Measurements from ENCODE around the gene ADTRP.

Gene ADTRP, protein sequence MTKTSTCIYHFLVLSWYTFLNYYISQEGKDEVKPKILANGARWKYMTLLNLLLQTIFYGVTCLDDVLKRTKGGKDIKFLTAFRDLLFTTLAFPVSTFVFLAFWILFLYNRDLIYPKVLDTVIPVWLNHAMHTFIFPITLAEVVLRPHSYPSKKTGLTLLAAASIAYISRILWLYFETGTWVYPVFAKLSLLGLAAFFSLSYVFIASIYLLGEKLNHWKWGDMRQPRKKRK

DNA sequence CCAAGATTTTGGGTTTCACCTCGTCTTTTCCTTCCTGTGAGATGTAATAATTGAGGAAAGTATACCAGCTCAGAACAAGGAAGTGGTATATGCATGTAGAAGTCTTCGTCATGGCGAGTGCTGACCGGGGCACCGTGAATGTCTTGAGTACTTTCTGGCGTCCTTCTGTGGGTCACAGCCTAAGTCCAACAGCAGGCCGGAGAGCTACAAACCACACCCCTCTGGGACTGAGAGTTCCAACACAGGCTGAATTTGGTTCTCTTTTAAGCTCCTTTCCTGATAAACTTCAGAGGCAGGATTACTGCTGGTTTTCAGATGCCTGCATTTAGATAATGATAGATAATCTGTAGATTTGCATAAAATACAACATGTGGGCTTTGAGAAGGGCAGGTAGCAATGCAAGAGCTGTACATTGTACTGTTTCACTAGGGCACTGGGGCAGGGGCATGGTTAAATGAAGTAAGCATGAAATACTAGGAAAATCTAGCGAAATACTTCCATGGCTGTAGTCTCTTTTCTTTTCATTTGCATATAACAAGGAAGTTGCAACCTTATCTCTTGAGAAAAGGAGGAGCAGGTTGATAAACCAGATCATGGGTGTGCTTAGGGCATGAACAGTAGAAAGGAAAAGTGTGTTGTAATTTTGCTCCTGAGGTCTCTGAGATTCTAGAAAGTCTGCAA, at the start of gene ADTRP:
Gene ADTRP (minus strand): TSS at position 156 of the 681 bp plus-strand sequence. CDS start 44 bp downstream, at position 112.
- no peaks in the 10 kb centered on the region for H3K9me3 Mint-ChIP-seq
- no peak within 1 kb of the TSS for H3K27ac Mint-ChIP-seq
- H3K4me3 Mint-ChIP-seq, result no peak within 1 kb of the TSS
- no peaks in the 10 kb centered on the region for H3K4me1 Mint-ChIP-seq
- H3K36me3 Mint-ChIP-seq, result no peaks in the 10 kb centered on the region
- H3K27me3 Mint-ChIP-seq, result no peaks in the 10 kb centered on the region

- H3K36me3 Mint-ChIP-seq, result no peaks in the 10 kb centered on the region
- no peaks in the 10 kb centered on the region for H3K9me3 Mint-ChIP-seq
- peaks cover 14% of the 10 kb centered on the region for H3K4me1 Mint-ChIP-seq
- no peaks in the 10 kb centered on the region for H3K27me3 Mint-ChIP-seq
- no peak overlapping the region for H3K27ac Mint-ChIP-seq
- no peak overlapping the region for H3K4me3 Mint-ChIP-seq
These were observed 48.2 kb upstream of the ADTRP start for GRCh38 chr6:11826779-11827178.

DNA sequence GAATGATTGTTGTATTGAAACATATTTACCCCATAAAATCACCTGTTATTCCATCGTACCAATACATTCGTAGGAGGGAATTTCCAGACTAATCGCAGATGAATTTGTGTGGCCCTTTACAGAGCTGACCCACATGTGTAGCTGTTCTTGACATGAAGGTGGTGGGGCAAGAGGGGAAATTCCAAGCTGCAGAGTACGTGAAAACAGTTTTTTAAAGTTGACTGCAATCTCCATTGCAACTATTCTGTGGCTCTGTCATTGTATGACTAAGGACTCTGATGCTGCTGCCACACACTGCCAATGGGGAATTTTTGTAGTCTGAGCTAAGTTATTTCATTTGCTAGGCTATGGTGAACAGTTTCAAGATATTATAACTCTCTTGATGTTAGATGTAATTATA, 46.4 kb upstream of the ADTRP start:
- Mint-ChIP-seq H3K27me3 (no peaks in the 10 kb centered on the region), H3K36me3 (no peaks in the 10 kb centered on the region), H3K9me3 (no peaks in the 10 kb centered on the region), H3K4me3 (no peak overlapping the region), H3K27ac (peak overlapping the region; percentile 90), H3K4me1 (peaks cover 15% of the 10 kb centered on the region)

GRCh38 chr6:11822346-11822745, 43.7 kb upstream of the ADTRP start:
- Mint-ChIP-seq H3K27ac (no peak overlapping the region), H3K36me3 (no peaks in the 10 kb centered on the region), H3K27me3 (no peaks in the 10 kb centered on the region), H3K4me1 (peaks cover 15% of the 10 kb centered on the region), H3K4me3 (no peak overlapping the region), H3K9me3 (no peaks in the 10 kb centered on the region)

DNA sequence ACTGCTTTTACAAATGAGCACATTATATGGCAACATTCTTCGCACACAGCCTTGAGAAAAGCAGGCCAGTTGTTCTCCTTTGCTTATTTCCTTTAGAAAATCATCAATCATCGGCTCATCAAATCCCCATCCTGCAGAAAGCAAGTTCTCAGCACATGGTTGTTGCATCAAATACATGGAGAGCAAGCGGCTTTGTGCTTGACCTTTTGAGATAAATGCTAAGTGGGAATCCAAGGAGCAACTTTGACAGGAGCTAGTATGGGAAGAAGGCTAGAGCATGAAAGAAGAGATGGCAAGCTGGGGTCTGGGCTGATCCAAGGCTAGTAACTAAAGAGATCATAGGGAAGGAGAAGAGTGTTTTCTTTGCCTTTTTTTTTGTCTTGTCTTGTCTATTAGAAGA, 43.2 kb upstream of the ADTRP start:
- H3K4me3 Mint-ChIP-seq, result no peak overlapping the region
- no peaks in the 10 kb centered on the region for H3K36me3 Mint-ChIP-seq
- H3K9me3 Mint-ChIP-seq, result no peaks in the 10 kb centered on the region
- no peaks in the 10 kb centered on the region for H3K27me3 Mint-ChIP-seq
- H3K4me1 Mint-ChIP-seq, result peaks cover 15% of the 10 kb centered on the region
- H3K27ac Mint-ChIP-seq, result no peak overlapping the region

DNA sequence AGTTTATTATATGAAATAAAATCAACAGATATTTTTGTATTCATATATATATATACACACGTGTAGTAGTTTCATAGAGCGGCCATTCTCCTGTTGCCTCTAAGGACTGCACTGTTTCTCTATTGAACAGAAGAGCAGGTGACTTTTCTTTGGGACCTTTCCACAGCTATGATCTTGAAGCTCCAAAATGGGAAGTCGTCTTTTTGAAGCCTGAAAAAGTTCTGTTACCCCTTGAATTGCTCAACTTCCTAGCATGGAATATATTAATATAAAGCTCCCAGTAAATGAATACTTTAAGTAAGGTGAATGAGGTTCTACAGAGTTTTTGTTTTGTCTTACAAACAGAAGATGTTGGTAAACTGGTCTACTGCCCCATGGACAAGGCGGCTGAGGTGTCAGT, 42.2 kb upstream of the ADTRP start:
- no peak overlapping the region for H3K27ac Mint-ChIP-seq
- no peaks in the 10 kb centered on the region for H3K9me3 Mint-ChIP-seq
- H3K27me3 Mint-ChIP-seq, result no peaks in the 10 kb centered on the region
- peaks cover 15% of the 10 kb centered on the region for H3K4me1 Mint-ChIP-seq
- no peak overlapping the region for H3K4me3 Mint-ChIP-seq
- H3K36me3 Mint-ChIP-seq, result no peaks in the 10 kb centered on the region

- H3K27ac Mint-ChIP-seq, result no peak overlapping the region
- no peak overlapping the region for H3K4me3 Mint-ChIP-seq
- H3K27me3 Mint-ChIP-seq, result no peaks in the 10 kb centered on the region
- H3K36me3 Mint-ChIP-seq, result no peaks in the 10 kb centered on the region
- H3K4me1 Mint-ChIP-seq, result peaks cover 6% of the 10 kb centered on the region
- H3K9me3 Mint-ChIP-seq, result no peaks in the 10 kb centered on the region
These were observed 40.9 kb upstream of the ADTRP start for GRCh38 chr6:11819486-11819885.

DNA sequence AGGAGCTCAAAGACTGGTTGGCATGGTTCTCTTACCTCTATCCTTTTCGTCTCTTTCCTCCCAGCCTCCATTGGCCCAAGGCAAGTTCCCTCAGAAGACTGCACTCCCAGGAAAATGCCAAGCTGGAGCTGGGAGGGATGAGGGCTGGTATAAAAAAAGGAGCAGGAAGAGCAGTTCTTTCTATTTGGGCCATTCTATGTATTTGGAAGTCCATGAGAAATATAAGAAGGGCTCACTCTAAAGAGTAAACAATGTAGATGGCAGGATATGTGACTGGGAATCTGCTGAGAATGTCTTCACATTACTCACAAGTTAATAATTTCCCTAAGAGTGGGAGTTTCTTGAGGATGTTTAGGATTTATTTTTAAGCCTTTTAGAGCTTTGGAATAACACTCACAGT, 36.6 kb upstream of the ADTRP start:
- Mint-ChIP-seq H3K4me1 (peaks cover 9% of the 10 kb centered on the region), H3K27ac (no peak overlapping the region), H3K9me3 (no peaks in the 10 kb centered on the region), H3K36me3 (no peaks in the 10 kb centered on the region), H3K4me3 (no peak overlapping the region), H3K27me3 (no peaks in the 10 kb centered on the region)

DNA sequence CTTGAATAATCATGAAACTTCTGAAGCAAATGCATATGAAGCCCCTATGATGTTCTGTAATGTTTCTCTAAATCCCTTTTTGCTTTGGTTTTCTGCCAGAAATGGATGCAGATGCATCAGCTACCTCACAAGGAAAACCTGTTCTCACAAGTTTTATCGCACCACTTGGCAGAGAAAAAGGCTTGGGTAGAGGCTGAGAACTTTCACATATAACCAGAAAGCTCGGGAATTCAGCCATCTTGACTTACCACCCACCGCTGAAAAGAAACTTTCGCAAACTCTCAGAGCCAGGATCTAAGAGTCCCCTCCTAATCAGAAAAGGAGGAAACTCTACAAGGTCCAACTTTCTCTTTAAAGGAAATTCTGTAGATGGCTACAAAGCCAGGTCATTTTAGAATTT, 36.2 kb upstream of the ADTRP start:
- Mint-ChIP-seq H3K36me3 (no peaks in the 10 kb centered on the region), H3K4me3 (no peak overlapping the region), H3K27ac (no peak overlapping the region)

GRCh38 chr6:11814106-11814505, 35.5 kb upstream of the ADTRP start:
- no peak overlapping the region for H3K27ac Mint-ChIP-seq
- no peak overlapping the region for H3K4me3 Mint-ChIP-seq
- no peaks in the 10 kb centered on the region for H3K27me3 Mint-ChIP-seq
- H3K9me3 Mint-ChIP-seq, result no peaks in the 10 kb centered on the region
- peaks cover 9% of the 10 kb centered on the region for H3K4me1 Mint-ChIP-seq
- H3K36me3 Mint-ChIP-seq, result no peaks in the 10 kb centered on the region

More for the DNA sequence above, 36.2 kb upstream of the ADTRP start:
- no peaks in the 10 kb centered on the region for H3K27me3 Mint-ChIP-seq
- H3K4me1 Mint-ChIP-seq, result peaks cover 9% of the 10 kb centered on the region
- H3K9me3 Mint-ChIP-seq, result no peaks in the 10 kb centered on the region

DNA sequence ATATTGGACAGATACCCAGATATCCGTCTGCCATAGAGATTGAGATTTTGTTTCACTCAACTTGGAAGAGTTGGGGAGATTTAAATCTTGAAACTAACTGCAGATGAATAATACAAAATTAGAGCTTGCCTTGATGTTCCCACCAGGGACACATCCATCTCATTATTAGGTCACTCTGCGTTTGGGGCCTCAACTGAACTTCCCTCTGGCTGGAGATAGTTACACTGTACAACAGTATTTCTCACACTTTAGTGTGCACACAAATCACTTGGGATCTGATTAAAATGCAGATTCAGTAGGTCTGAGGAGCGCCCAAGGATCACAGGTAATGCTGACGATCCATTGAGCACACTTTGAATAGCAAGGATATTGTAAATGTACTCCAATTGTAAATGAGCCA, 35.0 kb upstream of the ADTRP start:
- Mint-ChIP-seq H3K27ac (no peak overlapping the region), H3K27me3 (no peaks in the 10 kb centered on the region), H3K9me3 (no peaks in the 10 kb centered on the region), H3K4me1 (peaks cover 9% of the 10 kb centered on the region), H3K4me3 (no peak overlapping the region), H3K36me3 (peaks cover 2% of the 10 kb centered on the region)

DNA sequence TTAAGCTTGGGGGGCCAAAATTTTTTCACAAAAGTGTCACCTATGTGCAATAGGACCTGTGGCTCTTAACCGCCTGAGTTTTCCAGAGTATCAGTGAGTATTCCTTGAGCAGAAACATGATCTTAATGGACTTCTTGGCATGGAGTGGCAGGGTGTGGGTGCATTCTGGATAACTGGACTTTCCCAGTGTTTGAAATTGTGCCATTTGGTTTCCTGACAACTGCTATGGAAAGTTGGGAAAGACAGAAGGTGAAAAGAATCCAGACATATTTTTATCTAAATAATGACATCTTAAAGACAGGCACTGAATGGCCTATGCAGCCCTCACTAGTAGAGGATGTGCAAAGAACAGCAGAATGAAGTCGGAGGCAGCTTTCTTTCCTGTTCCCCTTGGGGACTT, 34.3 kb upstream of the ADTRP start:
- Mint-ChIP-seq H3K4me3 (no peak overlapping the region), H3K36me3 (peaks cover 2% of the 10 kb centered on the region), H3K27me3 (no peaks in the 10 kb centered on the region), H3K27ac (no peak overlapping the region), H3K9me3 (no peaks in the 10 kb centered on the region), H3K4me1 (peaks cover 9% of the 10 kb centered on the region)

DNA sequence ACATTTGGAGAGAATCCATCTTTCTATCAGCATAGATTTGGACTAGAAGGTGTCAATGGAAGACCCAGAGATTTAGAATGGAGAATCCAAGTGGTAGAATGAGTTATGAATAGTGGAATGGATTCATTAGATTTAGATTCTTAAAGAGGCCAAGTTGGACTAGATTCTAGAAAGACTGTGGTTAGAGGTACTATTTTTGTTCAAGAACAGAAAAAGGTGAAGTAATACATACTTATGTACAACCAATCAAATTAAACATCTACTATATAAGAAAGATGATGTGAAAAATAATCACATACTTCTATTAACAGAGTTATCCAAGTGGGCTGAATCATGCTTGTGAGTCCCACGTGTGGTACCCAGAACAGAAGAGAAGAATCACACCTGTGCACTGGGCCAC, 33.8 kb upstream of the ADTRP start:
- peaks cover 2% of the 10 kb centered on the region for H3K36me3 Mint-ChIP-seq
- no peaks in the 10 kb centered on the region for H3K9me3 Mint-ChIP-seq
- H3K4me1 Mint-ChIP-seq, result peaks cover 9% of the 10 kb centered on the region
- H3K27ac Mint-ChIP-seq, result no peak overlapping the region
- no peaks in the 10 kb centered on the region for H3K27me3 Mint-ChIP-seq
- H3K4me3 Mint-ChIP-seq, result no peak overlapping the region

GRCh38 chr6:11811644-11812264, 33.2 kb upstream of the ADTRP start:
- peaks cover 2% of the 10 kb centered on the region for H3K36me3 Mint-ChIP-seq
- H3K27me3 Mint-ChIP-seq, result no peaks in the 10 kb centered on the region
- peak overlapping the region; percentile 65 for H3K27ac Mint-ChIP-seq
- no peak overlapping the region for H3K4me3 Mint-ChIP-seq
- peaks cover 13% of the 10 kb centered on the region for H3K4me1 Mint-ChIP-seq
- no peaks in the 10 kb centered on the region for H3K9me3 Mint-ChIP-seq

DNA sequence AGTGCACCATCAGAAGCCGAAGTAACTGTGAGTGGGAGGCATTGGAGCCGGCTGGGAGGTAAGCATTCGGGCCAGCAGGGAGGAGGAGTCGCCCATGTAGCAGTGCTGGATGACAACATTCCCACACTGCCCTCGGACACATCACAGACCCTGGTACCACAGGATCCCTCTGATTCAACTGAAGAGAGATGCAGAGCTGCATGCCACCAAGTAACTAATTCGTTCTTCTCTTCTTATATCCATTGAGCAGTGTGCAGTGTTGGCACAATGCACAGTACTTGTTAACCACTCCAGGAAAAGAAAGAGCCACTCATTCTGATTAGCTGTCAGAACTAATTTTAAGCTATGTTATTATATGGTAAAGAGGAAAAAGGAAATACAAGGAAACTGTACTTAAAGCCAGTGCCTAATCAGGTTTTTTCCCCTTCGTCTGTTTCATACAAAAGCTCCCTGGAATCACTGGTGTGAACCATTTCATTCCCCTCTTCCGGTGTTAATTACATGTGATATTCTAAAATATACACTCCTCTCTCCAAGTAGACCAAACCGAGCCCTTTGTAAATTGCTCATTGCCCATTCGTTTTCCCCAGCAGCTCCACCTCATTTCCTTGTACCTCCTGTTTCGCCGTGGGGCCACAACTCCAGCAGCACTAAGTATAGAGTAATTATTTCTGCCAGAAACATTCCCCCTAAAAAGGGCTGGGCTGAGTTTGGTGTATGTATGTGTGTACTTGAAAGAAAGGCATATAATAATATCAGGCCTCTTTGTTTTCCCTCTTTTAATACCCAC, 32.4 kb upstream of the ADTRP start:
- peak overlapping the region; percentile 65 for H3K27ac Mint-ChIP-seq
- peaks cover 2% of the 10 kb centered on the region for H3K36me3 Mint-ChIP-seq
- H3K27me3 Mint-ChIP-seq, result no peaks in the 10 kb centered on the region
- no peak overlapping the region for H3K4me3 Mint-ChIP-seq
- no peaks in the 10 kb centered on the region for H3K9me3 Mint-ChIP-seq
- peaks cover 20% of the 10 kb centered on the region for H3K4me1 Mint-ChIP-seq
